Measurements from ENCODE around the gene RYR2.

RYR2 gene

GRCh38 chr1:237327061-237327460, 285.1 kb downstream of the RYR2 start:
- H3K9me2 ChIP-seq (ENCODE audit: low read depth, low read length): no peaks in the 10 kb centered on the region
- no peaks in the 10 kb centered on the region for H3K9me3 ChIP-seq (ENCODE audit: low read length)
- no peaks in the 10 kb centered on the region for H3K27me3 ChIP-seq (ENCODE audit: insufficient read depth, low read length)
- no peak overlapping the region for H3K27ac ChIP-seq (ENCODE audit: low read depth, low read length, poor library complexity, severe bottlenecking)
- no peaks in the 10 kb centered on the region for H3F3A ChIP-seq (ENCODE audit: insufficient read depth, low read length)
- H4K20me1 ChIP-seq (ENCODE audit: insufficient read depth, low read length): no peaks in the 10 kb centered on the region
- no peak overlapping the region for H3K9ac ChIP-seq (ENCODE audit: low read length)
- no peak for TF ChIP-seq EZH2 (IDR thresholded peaks at IDR 0.05; ENCODE audit: borderline replicate concordance, low read length)
- no peak for TF ChIP-seq CTCF (IDR thresholded peaks at IDR 0.05; ENCODE audit: low read length)
- no peak overlapping the region for H3K4me2 ChIP-seq (ENCODE audit: low read length)
- no peak overlapping the region for H3K4me3 ChIP-seq (ENCODE audit: low read depth, low read length, poor library complexity, severe bottlenecking)
- no peak overlapping the region for H2AFZ ChIP-seq (ENCODE audit: low read length)
- H3K79me2 ChIP-seq (ENCODE audit: insufficient read depth, low read length): no peaks in the 10 kb centered on the region
- H3K4me1 ChIP-seq (ENCODE audit: insufficient read depth, low read length, severe bottlenecking): no peaks in the 10 kb centered on the region
- no peaks in the 10 kb centered on the region for H3K36me3 ChIP-seq (ENCODE audit: insufficient read depth, low read length)

GRCh38 chr1:237340892-237341291, 298.9 kb downstream of the RYR2 start:
- Histone ChIP-seq H3K79me2 (ENCODE audit: insufficient read depth, low read length) (no peaks in the 10 kb centered on the region), H3K27me3 (ENCODE audit: insufficient read depth, low read length) (no peaks in the 10 kb centered on the region), H2AFZ (ENCODE audit: low read length) (no peak overlapping the region), H4K20me1 (ENCODE audit: insufficient read depth, low read length) (no peaks in the 10 kb centered on the region), H3K27ac (ENCODE audit: low read depth, low read length, poor library complexity, severe bottlenecking) (no peak overlapping the region), H3K9ac (ENCODE audit: low read length) (no peak overlapping the region), H3K4me2 (ENCODE audit: low read length) (no peak overlapping the region), H3F3A (ENCODE audit: insufficient read depth, low read length) (no peaks in the 10 kb centered on the region), H3K4me1 (ENCODE audit: insufficient read depth, low read length, severe bottlenecking) (no peaks in the 10 kb centered on the region), H3K36me3 (ENCODE audit: insufficient read depth, low read length) (no peaks in the 10 kb centered on the region), H3K4me3 (ENCODE audit: low read depth, low read length, poor library complexity, severe bottlenecking) (no peak overlapping the region), H3K9me3 (ENCODE audit: low read length) (no peaks in the 10 kb centered on the region), H3K9me2 (ENCODE audit: low read depth, low read length) (no peaks in the 10 kb centered on the region)
- TF ChIP-seq EZH2 (IDR thresholded peaks at IDR 0.05; ENCODE audit: borderline replicate concordance, low read length): no peak
- no peak for TF ChIP-seq CTCF (IDR thresholded peaks at IDR 0.05; ENCODE audit: low read length)

DNA sequence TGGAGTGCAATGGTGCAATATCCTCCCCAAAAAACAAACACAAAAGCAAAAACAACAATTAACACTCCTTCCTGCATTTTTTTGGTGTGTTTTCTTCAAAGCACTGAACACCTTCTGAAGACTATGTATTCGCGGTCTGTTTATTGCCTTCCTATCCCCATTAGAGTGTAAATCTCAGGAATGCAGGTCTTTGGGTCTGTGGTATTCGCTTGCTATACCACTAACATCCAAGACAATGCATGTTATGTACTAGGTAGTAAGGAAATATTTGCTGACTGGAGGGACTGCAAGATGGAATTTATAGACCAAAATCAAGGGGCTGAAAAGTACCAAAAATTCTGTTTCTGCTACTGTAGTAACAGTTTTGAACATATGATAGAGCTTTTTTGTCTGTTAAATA, 299.4 kb downstream of the RYR2 start:
- no peaks in the 10 kb centered on the region for H3K9me3 ChIP-seq (ENCODE audit: low read length)
- no peaks in the 10 kb centered on the region for H3K79me2 ChIP-seq (ENCODE audit: insufficient read depth, low read length)
- H3F3A ChIP-seq (ENCODE audit: insufficient read depth, low read length): no peaks in the 10 kb centered on the region
- H3K36me3 ChIP-seq (ENCODE audit: insufficient read depth, low read length): no peaks in the 10 kb centered on the region
- no peak overlapping the region for H2AFZ ChIP-seq (ENCODE audit: low read length)
- TF ChIP-seq CTCF (IDR thresholded peaks at IDR 0.05; ENCODE audit: low read length) (no peak), EZH2 (IDR thresholded peaks at IDR 0.05; ENCODE audit: borderline replicate concordance, low read length) (no peak)
- H3K4me3 ChIP-seq (ENCODE audit: low read depth, low read length, poor library complexity, severe bottlenecking): no peak overlapping the region
- H3K9me2 ChIP-seq (ENCODE audit: low read depth, low read length): no peaks in the 10 kb centered on the region
- H3K27ac ChIP-seq (ENCODE audit: low read depth, low read length, poor library complexity, severe bottlenecking): no peak overlapping the region
- no peak overlapping the region for H3K9ac ChIP-seq (ENCODE audit: low read length)
- no peaks in the 10 kb centered on the region for H4K20me1 ChIP-seq (ENCODE audit: insufficient read depth, low read length)
- H3K27me3 ChIP-seq (ENCODE audit: insufficient read depth, low read length): no peaks in the 10 kb centered on the region
- no peaks in the 10 kb centered on the region for H3K4me1 ChIP-seq (ENCODE audit: insufficient read depth, low read length, severe bottlenecking)
- no peak overlapping the region for H3K4me2 ChIP-seq (ENCODE audit: low read length)
